T-helper 1 cell (primary cell): ENCODE results near the gene FGF14.

Experiments used
- DNase-seq, 5 donors: peaks; one replicate each; pipeline ENCODE4 v3.0.0-alpha.2; 2012 to 2020

FGF14 gene

DNA sequence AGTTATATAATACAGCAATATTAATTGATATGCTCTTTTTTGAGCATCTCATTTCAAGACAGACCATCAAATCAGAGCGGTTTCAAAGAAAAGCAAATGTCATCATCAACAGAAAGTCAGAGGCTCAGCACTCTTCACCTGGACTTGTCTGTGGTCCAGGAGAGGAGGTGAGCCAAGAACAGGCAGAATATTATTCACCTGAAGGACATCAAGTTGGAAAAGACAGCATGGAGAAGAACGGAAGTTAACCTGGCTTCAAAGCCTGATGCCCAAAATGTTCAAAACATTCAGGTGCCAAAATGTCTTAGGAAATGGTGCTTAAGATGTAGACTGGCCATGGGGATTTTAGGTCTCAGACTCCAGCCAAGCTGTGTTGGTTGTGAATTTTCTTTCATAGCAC lies 40.7 kb downstream of the FGF14 start:
- DNase-seq, result no peak

DNA sequence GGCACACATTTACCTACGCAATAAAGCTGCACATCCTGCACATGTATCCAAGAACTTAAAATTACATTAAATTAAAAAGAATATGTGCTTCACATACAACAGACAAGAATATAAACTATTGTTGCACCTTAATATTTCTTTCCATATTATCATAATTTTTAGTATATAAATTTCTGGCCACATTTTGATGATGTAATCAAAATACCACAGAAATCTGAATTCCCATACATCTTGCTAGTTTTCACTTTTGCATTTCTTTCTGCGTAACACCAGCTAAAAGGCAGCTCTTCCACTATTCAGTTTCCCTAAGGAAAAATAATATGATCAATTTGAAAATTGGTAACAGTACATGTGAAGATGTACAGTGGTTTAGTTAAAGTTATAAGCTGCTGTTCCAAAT lies 42.6 kb downstream of the FGF14 start:
- no peak for DNase-seq

DNA sequence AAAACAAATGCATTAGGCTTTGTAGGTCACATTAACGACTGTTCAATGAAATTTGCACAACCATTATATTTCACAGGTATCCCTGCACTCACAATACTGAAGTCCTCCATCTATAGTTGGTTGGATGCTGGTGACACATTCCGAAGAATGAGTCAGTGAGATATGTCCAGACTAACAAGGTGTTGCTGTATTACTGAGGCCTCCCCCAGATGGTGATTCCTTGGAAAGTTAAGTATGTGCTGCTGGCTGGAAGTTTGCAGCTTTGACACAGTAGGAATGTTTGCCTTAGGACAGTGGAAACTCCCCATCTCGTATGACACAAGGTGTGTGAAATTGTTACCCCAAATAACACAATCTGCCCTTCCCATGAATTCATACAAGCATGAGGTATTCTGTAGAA lies 46.6 kb downstream of the FGF14 start:
- no peak for DNase-seq

DNA sequence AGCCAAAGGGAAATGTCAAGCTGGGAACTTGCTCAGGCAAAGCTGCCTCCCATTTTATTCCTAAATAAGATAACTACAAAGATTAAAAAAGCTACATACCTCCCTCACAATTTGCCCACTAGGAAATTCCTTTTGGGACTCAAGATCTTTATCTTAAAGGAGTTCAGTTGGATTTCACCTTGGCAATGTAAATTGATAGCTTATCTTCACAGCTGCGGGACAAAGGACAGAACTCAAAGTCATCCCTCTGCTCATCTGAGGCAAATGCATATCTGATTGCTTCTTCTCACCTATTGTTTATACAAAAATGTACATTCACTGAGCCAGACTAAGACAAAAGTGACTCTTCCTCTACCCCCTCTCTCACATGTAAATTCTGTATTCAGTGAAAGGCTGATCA lies 47.8 kb downstream of the FGF14 start:
- DNase-seq, result no peak

DNA sequence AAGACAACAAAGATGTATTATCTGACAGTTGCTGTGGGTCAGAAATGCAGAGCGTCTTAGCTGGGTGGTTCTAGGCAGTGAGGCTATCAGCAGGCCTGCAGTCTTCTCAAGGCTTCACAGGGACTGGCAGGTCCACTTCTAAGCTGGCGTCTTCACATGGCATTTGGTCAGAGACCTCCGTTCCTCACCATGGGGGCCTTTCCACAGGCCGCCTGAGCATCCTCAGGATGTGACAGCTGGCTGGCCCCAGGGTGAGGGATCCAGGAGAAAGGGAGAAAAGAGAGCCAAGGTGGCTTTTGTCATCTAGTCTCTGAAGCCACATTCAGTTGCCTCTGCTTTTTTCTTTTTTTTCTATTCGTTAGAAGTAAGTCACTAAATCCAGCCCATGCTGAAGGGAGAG lies 50.3 kb downstream of the FGF14 start:
- DNase-seq, result no peak

DNA sequence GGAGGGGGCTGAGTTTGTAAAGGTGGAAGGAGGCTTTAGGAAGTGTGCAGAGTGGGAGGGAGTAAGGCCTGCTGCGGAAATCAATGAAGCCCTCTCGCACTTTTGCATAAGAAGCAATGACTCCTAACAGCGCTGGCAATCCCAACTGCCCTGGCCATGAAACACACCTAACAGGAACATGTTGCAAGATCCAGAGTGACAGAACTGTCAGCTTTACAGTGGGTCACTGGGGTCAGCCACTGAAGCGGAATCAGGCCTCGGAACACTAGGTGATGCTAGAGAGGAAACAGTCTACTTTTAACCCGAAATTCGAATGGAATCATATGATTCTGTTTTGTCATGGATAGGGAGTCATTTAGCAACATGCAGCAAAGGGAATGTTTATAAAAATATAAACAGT lies 54.4 kb downstream of the FGF14 start:
- no peak for DNase-seq

DNA sequence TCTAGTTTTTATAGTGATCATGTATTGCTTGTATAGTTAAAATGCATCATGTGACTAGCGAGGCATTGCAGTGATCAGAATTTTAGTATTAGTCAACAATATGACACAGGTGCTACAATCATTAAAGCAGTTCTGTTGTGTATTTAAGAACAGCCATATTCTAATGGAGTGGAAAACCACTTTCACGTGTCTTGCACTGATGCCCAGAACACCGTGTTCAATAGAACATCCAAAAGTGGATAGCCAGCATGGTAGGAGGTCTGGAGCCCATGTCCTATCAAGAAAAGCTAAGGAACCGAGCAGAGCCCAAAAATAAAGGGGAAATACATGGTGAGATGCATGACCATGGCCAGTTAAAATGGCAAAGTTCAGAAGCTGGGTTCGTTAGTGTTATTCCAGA lies 55.1 kb downstream of the FGF14 start:
- DNase-seq, result no peak

DNA sequence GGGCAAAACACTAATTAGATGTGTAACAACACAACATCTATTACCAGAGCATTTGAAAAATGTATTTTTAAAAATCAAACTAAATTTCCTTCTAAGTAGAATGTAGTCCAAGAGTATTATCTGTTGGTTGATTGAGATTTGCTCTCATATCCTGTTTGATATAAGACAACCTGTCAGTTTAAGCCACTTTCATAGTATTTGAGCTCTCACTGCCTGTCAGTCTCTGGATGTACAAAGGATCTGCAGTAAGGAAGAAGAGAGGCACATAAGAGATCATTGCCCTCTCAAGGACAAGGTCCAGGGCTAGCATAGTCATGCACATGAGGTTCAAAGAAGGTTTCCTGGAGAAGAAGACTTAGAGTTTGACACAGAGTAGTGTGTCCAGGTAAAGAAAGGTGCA lies 57.4 kb downstream of the FGF14 start:
- no peak for DNase-seq

DNA sequence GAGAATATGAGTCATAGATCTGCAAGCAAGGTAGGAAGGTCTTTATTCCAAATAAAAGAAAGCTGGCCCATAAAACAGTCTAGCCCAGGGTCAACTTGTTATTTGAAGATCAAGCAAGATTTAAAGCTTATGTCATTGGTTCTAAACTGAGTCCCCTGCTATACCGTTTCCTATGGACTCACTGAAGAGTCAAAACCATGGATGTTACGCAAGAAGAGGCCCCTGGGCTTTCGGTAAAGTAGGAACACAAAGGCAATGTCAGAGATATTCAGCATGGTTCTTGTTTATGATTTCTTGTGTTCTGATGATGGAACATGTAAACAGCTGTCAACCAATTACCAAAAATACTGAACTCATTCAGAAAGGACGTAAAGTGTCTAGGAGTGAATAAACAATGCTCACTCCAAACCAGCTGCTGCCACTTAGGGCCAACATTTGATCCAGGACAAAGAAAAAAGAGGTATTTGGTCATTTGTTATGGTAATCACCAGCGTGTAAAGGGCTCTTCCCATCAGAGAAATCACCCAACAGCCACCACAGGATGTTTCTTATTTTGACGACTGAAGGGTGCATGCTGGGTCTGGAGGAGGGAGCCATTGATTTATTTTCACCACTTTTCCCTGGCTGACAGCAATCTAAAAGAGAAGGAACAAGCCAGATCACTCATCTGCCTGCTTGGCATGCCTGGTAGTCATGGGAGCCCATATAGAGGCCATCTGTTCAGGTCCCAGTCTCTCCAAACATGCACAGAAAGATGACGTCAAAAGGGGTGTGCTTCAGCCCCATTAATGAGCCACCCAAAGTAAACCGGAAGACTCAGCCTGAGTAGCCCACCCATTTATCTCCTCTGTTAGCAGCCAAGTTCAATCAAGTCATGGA lies 68.3 kb downstream of the FGF14 start:
- no peak for DNase-seq

DNA sequence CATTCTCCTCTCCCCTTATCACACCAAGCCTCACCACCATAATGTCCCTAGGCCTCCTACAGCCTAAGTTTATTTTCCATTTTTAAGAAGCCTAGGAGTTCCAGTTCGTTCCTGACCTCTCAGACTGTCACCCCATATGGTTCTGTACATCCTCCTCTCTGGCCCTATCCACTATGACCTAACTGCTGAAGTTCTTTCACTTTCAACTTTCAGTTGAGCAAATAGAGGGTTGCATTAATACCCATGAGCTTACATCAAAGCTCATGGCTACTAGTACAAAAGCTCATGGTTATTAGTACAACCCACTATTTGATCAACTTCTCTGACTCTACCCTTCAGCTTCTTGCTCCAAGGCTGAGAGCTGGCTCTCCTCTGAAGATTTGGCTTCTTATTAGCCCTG lies 72.9 kb downstream of the FGF14 start:
- DNase-seq, result no peak

DNA sequence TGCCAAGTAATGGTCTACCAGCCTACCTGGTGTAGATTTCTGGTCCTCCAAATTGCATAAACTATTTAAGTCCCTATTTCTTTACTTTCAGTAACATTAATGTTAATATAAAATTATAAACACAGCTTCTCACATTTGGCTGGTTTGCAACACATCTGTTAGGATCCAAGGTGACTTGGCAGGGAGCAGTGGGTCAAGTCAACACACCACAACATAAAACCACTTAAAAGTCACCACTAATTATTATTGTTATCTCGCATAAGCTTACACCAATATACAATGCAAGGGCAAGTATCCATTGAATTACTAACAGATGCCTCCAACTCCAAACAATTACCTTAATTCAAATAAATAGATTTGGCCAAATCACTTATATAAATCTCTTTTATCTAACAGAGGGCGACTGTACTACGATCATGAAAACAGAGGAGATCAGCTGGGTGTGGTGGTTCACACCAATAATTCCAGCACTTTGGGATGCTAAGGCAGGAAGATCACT lies 74.7 kb downstream of the FGF14 start:
- DNase-seq, result no peak

DNA sequence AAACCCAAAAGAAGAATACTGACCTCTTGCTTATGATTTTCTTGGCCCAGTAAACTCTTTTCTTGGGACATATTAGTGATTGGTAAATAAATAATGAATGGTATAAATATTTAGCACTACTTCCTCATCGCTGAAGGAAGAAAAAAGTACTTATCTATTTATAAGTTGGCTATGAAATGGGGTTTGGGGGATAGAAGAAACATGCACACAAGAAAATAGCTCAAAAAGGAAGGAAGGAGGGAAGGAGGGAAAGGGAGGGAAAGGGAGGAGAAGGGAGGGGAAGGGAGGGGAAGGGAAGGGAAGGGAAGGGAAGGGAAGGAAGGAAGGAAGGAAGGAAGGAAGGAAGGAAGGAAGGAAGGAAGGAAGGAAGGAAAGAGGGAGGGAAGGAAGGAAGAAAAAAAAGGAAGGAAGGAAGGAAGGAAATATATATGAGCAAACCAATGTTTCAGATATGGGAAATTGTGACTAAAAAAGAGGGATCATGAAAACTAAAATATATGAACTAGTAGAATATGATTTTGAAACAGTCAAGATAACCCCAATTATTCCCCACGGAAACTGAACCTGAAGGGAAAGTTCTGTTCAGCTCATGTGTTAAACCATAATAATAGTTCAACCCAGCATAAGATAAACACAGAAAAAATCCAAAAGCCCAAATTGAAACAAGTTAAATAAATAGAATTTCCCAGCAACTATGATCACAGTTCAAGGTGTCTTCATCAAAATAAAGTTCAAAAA lies 75.3 kb downstream of the FGF14 start:
- no peak for DNase-seq

DNA sequence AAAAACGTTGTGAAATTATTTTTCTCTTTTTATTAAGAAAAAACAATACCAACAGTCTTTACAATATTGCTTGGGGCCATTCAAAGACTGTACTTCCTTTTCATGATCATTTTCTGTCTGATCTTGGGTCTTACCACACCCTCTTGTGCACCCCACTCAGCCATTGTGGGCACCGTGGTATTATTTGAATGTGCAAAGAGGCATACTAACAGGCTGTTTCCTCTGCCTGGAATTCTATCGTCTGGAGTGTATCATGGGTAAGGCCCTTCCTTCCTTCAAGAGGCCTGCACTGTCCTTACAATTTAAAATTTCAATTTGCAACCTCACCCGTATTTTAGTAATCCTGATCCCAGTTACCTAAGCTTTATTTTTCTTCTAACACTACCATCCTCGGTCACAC lies 76.5 kb downstream of the FGF14 start:
- DNase-seq, result no peak

DNA sequence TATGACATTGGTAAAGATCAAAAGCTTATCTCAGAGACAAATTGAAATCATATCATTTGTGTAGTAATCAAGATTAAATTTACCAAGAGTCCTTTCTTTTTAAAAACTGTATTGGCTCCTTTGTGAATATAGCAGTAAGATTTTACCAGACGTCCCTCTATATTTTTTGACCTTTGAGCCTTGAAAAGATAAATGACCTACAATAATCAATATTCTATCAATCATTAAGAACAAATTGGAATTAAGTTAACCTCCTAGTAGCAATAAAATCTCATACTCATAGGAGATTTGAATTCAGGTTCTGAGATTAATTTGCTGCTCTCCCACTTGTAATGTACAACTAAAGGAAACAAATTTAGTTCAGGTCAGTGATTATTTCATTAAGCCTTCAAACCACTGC lies 78.3 kb downstream of the FGF14 start:
- DNase-seq, result no peak

DNA sequence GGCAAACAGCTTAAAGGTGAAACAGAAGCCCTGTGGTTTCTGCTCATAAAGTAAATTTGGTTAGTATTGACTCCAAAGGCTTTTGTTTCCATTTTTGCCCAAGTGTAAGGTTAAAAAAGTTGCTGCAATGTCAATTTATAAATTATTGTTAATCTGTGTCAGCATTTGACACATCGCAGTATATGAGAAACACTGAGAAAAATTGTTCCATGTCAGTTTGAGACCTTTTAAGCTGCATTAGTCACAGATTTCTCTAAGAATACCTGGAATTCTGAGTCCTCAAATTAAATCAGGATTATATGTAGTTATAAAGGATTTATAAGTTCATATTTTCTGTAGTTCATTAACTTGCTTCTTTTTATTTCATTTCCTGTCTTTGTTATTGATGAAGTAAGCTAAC lies 78.8 kb downstream of the FGF14 start:
- no peak for DNase-seq

DNA sequence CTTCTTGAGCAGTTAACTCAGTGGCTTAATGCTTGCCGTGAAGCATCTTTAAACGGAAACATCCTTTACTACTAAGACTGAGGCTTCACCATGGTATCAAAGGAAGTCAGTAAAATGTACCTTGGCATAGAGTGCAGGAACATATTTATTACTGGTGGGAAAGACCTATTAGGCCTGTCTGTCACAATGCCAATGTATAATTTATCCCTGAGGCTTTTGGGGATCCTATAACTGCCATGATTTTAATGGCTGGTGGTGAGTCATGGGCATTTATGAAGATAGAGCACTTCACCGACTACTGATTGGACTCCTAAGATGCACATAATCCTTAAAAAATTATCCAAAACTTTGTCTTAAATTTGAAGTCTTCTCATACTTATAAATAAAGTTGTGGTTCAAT lies 79.6 kb downstream of the FGF14 start:
- no peak for DNase-seq

DNA sequence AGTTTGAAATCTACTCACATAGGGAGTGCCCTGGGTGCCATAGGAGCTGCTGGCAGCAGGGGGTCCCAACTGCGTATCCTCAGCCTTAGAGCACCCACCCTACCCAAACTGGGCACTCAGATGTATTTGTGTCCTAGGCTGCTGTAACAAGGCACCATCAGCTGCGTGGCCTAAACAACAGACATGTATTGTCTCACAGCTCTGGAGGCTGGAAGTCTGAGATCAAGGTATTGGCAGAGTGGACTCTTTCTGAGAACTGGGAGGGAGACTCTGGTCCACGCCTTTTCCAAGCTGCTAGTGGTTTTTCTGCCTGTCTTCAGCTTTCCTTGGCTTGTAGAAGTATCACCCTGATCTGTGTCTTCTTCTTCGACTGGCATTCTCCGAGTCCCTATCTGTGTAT lies 83.6 kb downstream of the FGF14 start:
- no peak for DNase-seq

DNA sequence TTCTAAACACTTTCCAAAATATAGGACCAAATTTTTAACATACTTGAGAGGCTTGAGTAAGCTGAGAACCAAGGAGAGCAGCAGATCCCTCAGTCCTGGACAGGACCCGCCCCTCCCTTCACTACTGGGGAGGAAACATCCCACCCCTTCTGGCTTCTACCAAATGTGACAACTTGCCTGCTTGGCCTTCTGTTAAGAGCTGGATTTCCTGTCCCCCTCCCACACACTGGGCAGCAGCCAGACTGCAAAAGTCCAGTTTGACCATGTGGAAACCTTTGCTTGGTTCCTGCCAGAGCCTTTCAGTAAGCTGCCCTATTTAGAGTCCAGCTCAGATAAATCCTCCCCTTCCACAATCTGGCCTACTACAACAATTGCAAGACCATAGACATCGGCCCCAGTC lies 84.3 kb downstream of the FGF14 start:
- no peak for DNase-seq

DNA sequence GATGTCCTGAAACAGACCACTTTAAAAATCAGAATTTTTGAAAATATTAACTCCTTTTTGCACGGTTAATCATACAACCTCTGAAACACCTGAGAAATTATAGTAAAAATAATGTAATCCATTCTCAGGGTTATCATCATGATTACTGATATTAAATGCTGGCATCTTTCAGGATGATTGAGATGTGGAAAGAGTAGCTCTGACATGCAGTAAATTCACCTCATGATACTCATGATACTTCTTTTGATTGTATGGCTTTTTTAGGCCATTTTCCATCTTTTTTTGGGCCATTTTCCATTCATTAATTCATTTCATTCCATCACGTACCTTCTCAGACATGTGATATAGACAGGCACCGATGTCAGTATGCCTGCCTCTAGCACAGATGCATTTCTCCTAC lies 85.1 kb downstream of the FGF14 start:
- DNase-seq, result no peak

DNA sequence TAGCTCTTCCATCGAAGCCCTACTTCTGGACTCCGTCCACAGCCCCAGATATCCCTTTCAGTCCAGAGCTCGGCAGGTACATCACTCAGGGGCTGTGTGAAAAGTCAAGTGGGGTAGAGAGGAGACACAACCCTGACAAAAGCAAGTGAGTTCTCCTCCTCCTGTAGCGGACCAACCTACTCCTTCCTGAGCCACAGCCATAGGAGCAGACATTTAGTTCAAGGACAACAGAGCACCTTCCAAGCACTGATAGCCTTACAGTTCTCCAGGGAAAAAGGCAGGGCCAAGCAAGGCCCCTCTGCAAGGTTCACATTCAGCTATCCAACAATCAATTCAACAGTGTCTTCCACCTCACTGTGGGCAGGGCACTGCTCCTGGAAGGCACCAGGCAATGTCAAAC lies 89.0 kb downstream of the FGF14 start:
- no peak for DNase-seq

DNA sequence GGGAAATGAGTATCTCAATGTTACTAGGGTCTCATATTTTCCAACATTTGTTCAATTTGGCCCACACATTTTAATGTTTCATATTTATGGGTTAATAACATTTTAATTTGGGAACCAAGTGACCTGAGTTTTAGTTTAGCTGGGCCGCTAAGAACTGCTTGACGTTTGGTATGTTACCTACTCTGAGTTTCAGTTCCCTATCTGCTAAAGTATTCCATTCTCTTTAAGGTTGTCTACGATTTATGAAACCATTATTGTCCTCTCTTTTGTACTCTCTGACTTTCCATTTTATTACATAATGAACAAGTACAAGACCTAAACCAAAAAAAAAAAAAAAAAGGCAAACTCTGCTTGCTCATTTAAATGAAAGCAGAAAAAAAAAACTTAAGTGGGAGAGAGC lies 89.9 kb downstream of the FGF14 start:
- no peak for DNase-seq

DNA sequence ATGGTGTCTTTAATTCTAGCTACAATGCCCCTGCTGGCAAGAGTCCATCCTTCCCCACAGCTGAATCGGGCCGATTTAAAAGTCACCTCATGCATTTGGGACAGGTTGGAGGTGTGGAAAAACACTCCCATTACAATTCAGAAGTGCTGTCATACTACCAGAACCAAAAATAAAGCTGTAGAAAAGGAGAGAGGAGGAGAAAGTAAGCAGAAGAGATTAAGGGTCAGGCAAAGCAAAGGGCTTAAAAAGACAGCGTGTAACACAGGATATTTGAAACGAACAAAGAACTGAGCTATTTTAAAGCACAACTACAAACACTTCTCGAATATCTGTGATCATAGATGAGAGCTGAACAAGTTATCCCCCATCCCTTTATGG lies 90.4 kb downstream of the FGF14 start:
- DNase-seq, result no peak

DNA sequence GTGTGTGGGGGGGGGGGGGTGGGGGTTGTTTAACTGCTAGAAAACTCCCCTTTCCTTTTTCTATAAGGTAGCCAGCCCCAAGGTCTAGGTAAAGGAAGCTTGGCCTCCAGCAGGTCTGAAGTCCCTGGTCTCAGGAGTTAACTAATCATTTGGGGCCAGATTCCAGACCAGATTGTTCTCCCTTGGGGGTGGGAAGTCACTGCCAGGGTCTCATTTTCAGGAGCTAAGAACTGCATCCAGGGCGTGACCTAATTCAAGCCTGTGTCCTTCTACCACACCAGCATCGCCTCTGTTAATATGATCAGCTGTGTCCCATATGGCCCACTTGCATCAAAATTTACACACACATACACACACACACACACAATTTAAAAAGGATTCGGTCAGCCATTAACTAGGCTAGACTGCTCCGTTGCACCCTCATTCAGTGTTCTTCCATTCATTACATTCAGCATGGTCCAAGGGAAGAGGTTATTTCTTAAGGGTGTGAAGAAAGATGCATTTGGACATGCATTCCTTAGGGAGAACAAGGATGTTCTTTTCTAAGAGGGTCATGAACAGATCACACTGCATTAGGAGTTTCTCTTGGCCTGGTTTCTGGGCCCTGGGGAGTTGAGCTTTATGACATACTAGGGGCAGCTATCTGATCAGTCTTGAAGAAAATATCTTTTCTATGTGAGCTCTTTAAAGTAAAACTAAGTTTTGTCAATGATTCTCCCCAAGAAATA lies 91.0 kb downstream of the FGF14 start:
- no peak for DNase-seq

DNA sequence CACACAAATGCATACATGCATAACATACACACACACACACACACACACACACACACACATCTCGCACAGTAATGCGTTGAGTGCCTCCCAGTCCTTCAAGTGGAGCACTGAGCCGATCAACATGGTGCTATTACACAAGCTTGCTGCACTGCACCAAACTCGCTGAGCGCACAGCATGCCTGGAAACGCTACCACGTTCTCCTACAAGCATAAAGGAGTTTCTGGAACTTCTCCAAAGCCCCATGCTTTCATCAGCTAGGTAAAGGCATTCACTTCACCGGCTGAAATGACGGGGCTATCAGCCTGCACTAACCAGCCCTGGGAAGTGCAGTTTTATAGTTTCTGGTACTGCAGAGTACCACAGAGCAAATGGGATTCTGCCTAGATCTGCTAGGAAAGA lies 92.7 kb downstream of the FGF14 start:
- DNase-seq, result no peak
